CD4-positive, CD25-positive, alpha-beta regulatory T cell (primary cell): ENCODE results near the gene ARHGAP22. TPM values are rescaled to one million over a fixed set of nuclear protein-coding genes. Genes with fewer than 3 reads are reported as not detected.

ENCODE experiments used
- ATAC-seq, 2 donors: fragments of 150-1000 bp; cut with Tn5 transposase; one replicate each; pipeline ENCODE4 v1.10.0; 2021; ENCODE audit warnings: low read depth in 2 of 2, moderate number of reproducible peaks in 2 of 2, moderate library complexity in 1 of 2
- DNase-seq, 3 donors: peaks; one replicate each; pipeline versions ENCODE4 v3.0.0 to v3.0.0-alpha.2; 2012 to 2022; ENCODE audit warnings: mixed read lengths in 1 of 3
- H3K27ac ChIP-seq: one replicate; pipeline ENCODE4 v1.7.0; 2013; ENCODE audit warnings: mild to moderate bottlenecking, low read length; ENCODE audit not compliant: insufficient read depth, poor library complexity, severe bottlenecking
- H3K27me3 ChIP-seq: one replicate; pipeline ENCODE4 v1.7.0; 2013; ENCODE audit warnings: low read length; ENCODE audit not compliant: control insufficient read depth, insufficient read depth
- H3K36me3 ChIP-seq: one replicate; pipeline ENCODE4 v1.7.0; 2013; ENCODE audit warnings: mild to moderate bottlenecking, low read length, moderate library complexity; ENCODE audit not compliant: control insufficient read depth, insufficient read depth
- H3K4me1 ChIP-seq: 2 replicates; pipeline ENCODE4 v1.7.0; 2013; ENCODE audit warnings: mild to moderate bottlenecking, low read length; ENCODE audit not compliant: insufficient read depth, control insufficient read depth, poor library complexity, severe bottlenecking
- H3K4me3 ChIP-seq: one replicate; pipeline ENCODE4 v1.7.0; 2013; ENCODE audit warnings: low read depth, mild to moderate bottlenecking, low read length, moderate library complexity
- H3K9me3 ChIP-seq, 2 experiments: 1 replicate in 1 of 2; 2 replicates in 1 of 2; pipeline ENCODE4 v1.7.0; 2013; ENCODE audit warnings: low read length in 2 of 2, mild to moderate bottlenecking in 1 of 2, moderate library complexity in 1 of 2; ENCODE audit not compliant: control insufficient read depth in 2 of 2
- H3K27ac Mint-ChIP-seq, 3 donors: one replicate each; pipeline ENCODE4 v1.8.0; 2020 to 2022; ENCODE audit warnings: mild to moderate bottlenecking in 3 of 3, mixed read lengths in 3 of 3, moderate library complexity in 2 of 3
- H3K27me3 Mint-ChIP-seq: one replicate; pipeline ENCODE4 v1.8.0; 2022; ENCODE audit warnings: mild to moderate bottlenecking, mixed read lengths
- H3K36me3 Mint-ChIP-seq: one replicate; pipeline ENCODE4 v1.8.0; 2020; ENCODE audit warnings: mixed read lengths
- H3K4me1 Mint-ChIP-seq, 4 donors: one replicate each; pipeline ENCODE4 v1.8.0; 2020 to 2022; ENCODE audit warnings: mixed read lengths in 4 of 4, mild to moderate bottlenecking in 1 of 4
- H3K4me3 Mint-ChIP-seq, 4 donors: one replicate each; pipeline ENCODE4 v1.8.0; 2020 to 2022; ENCODE audit warnings: mild to moderate bottlenecking in 4 of 4, mixed read lengths in 4 of 4, moderate library complexity in 3 of 4
- H3K9me3 Mint-ChIP-seq, 7 donors: one replicate each; pipeline ENCODE4 v1.8.0; 2020 to 2022; ENCODE audit warnings: mixed read lengths in 7 of 7, mild to moderate bottlenecking in 3 of 7, moderate library complexity in 2 of 7
- polyA plus RNA-seq, 4 donors: library from polyadenylated mRNA; unstranded; fragments of 300-500 nt; fragmentation: Illumina TruSeq; gene quantifications; one replicate each; pipeline ENCODE4 v1.2.3, GENCODE V29; 2021
- total RNA-seq: library from RNA; stranded (reverse); gene quantifications from one replicate; pipeline ENCODE4 v1.2.3, GENCODE V29; 2022

Gene ARHGAP22
- total and polyA plus RNA-seq, 5 donors from 2014 or later: 0.42 TPM; not detected in 4

GRCh38 chr10:48475943-48476278, 129.0 kb downstream of the ARHGAP22 start:
- Mint-ChIP-seq H3K27me3 (no peaks in the 10 kb centered on the region), H3K36me3 (no peaks in the 10 kb centered on the region), H3K9me3 (peaks cover 0 to 2% (median 0%) of the 10 kb centered on the region in 7 donors), H3K4me3 (no peak overlapping the region), H3K27ac (no peak overlapping the region), H3K4me1 (no peaks in the 10 kb centered on the region)
- H3K9me3 ChIP-seq: no peaks in the 10 kb centered on the region
- no peaks in the 10 kb centered on the region for H3K36me3 ChIP-seq
- ATAC-seq (no peak), DNase-seq (no peak)
- H3K4me1 ChIP-seq: no peaks in the 10 kb centered on the region
- no peaks in the 10 kb centered on the region for H3K27me3 ChIP-seq
- no peak overlapping the region for H3K27ac ChIP-seq
- H3K4me3 ChIP-seq: no peak overlapping the region

DNA sequence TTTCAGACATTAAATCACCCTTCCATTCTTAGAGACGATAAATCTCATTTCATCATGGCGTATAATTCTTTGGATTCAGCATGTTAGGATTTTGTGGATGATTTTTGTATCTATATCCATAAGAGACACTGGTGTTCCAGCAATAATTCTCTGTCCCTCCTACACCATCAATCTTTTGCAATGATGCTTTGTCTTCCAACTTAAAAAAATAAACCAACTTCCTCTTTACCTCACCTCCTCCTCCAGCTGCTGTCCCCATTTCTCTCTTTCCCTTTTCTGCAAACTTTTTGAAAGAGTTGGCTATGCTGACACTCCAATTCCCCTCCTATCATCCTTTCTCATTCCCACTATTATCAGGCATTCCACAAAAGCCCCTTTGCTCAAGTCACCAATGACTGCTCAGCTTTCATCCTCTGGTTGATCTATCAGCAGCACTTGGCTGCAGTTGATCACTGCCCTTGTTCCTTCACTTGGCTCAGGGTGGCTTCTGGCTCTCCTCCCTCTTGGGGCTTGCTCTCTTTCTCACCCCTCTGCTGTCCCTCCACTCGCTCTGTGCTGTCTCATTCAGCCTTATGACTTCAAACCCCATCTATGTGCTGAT, 130.0 kb downstream of the ARHGAP22 start:
- Mint-ChIP-seq H3K9me3 (peaks cover 0 to 2% (median 0%) of the 10 kb centered on the region in 7 donors), H3K4me1 (no peaks in the 10 kb centered on the region), H3K36me3 (no peaks in the 10 kb centered on the region), H3K27ac (no peak overlapping the region), H3K4me3 (no peak overlapping the region), H3K27me3 (no peaks in the 10 kb centered on the region)
- DNase-seq (no peak), ATAC-seq (no peak)
- Histone ChIP-seq H3K27me3 (no peaks in the 10 kb centered on the region), H3K4me3 (no peak overlapping the region), H3K4me1 (no peaks in the 10 kb centered on the region), H3K9me3 (no peaks in the 10 kb centered on the region), H3K36me3 (no peaks in the 10 kb centered on the region), H3K27ac (no peak overlapping the region)

DNA sequence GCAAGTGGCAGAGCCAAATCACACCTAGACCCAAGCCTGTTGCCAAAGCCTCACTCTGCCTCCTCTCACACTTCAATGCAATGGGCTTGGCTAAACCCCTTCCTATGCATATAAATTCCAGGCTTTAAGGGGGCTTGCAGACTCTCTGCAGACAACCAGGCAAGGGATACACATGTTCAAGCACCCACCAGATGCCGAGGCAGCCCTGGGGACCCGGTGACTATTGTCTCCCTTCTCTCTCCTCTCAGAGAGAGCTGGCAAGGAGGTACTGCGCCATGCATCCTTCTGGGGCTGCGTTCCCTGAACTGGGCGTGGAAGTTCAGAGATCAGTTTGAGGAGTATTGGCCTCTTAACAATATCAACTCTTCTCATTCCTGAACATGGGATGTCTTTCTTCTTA, 131.2 kb downstream of the ARHGAP22 start:
- peaks cover 0 to 2% (median 0%) of the 10 kb centered on the region in 7 donors for H3K9me3 Mint-ChIP-seq
- no peak overlapping the region for H3K27ac Mint-ChIP-seq
- no peak overlapping the region for H3K27ac ChIP-seq
- no peaks in the 10 kb centered on the region for H3K27me3 ChIP-seq
- H3K4me1 Mint-ChIP-seq: no peaks in the 10 kb centered on the region
- H3K36me3 ChIP-seq: no peaks in the 10 kb centered on the region
- H3K4me3 ChIP-seq: no peak overlapping the region
- H3K4me3 Mint-ChIP-seq: no peak overlapping the region
- no peak for ATAC-seq
- no peaks in the 10 kb centered on the region for H3K27me3 Mint-ChIP-seq
- H3K4me1 ChIP-seq: no peaks in the 10 kb centered on the region
- DNase-seq: no peak
- no peaks in the 10 kb centered on the region for H3K9me3 ChIP-seq
- H3K36me3 Mint-ChIP-seq: no peaks in the 10 kb centered on the region

DNA sequence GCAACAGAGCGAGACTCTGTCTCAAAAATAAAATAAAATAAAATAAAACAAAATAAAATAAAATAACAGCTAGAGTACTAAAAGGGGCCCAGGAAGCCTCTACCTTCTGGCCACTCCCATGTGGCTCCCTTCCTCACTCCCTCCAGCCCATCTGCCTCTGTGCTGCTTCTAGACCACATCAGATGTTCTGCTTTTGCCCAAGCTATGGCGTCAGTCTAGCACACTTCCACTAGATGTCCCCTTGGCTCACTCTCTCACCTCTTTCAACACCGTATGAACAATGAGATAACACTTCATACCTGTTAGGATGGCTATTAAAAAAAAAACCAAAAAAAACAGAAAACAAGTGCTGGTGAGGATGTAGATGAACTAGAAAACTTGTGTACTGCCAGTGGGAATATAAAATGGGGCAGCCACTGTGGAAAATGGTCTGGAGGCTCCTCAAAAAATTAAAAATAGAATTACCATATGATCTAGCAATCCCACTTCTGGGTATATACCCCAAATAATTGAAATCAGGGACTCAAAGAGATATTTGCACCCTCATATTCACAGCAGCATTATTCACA, 132.3 kb downstream of the ARHGAP22 start:
- Mint-ChIP-seq H3K27ac (no peak overlapping the region), H3K27me3 (no peaks in the 10 kb centered on the region), H3K9me3 (peaks cover 0 to 2% (median 0%) of the 10 kb centered on the region in 7 donors), H3K4me1 (no peaks in the 10 kb centered on the region), H3K4me3 (no peak overlapping the region), H3K36me3 (no peaks in the 10 kb centered on the region)
- H3K4me3 ChIP-seq: no peak overlapping the region
- no peaks in the 10 kb centered on the region for H3K9me3 ChIP-seq
- no peaks in the 10 kb centered on the region for H3K4me1 ChIP-seq
- H3K27me3 ChIP-seq: no peaks in the 10 kb centered on the region
- ATAC-seq (no peak), DNase-seq (no peak)
- no peaks in the 10 kb centered on the region for H3K36me3 ChIP-seq
- H3K27ac ChIP-seq: no peak overlapping the region

GRCh38 chr10:48470893-48471805, 133.7 kb downstream of the ARHGAP22 start:
- no peak overlapping the region for H3K27ac Mint-ChIP-seq
- Histone ChIP-seq H3K9me3 (no peaks in the 10 kb centered on the region), H3K36me3 (no peaks in the 10 kb centered on the region), H3K4me3 (no peak overlapping the region), H3K27me3 (no peaks in the 10 kb centered on the region), H3K4me1 (no peaks in the 10 kb centered on the region), H3K27ac (no peak overlapping the region)
- H3K36me3 Mint-ChIP-seq: no peaks in the 10 kb centered on the region
- peaks cover 0 to 1% (median 0%) of the 10 kb centered on the region in 7 donors for H3K9me3 Mint-ChIP-seq
- ATAC-seq: no peak
- H3K4me3 Mint-ChIP-seq: no peak overlapping the region
- DNase-seq: no peak
- no peaks in the 10 kb centered on the region for H3K4me1 Mint-ChIP-seq
- no peaks in the 10 kb centered on the region for H3K27me3 Mint-ChIP-seq

DNA sequence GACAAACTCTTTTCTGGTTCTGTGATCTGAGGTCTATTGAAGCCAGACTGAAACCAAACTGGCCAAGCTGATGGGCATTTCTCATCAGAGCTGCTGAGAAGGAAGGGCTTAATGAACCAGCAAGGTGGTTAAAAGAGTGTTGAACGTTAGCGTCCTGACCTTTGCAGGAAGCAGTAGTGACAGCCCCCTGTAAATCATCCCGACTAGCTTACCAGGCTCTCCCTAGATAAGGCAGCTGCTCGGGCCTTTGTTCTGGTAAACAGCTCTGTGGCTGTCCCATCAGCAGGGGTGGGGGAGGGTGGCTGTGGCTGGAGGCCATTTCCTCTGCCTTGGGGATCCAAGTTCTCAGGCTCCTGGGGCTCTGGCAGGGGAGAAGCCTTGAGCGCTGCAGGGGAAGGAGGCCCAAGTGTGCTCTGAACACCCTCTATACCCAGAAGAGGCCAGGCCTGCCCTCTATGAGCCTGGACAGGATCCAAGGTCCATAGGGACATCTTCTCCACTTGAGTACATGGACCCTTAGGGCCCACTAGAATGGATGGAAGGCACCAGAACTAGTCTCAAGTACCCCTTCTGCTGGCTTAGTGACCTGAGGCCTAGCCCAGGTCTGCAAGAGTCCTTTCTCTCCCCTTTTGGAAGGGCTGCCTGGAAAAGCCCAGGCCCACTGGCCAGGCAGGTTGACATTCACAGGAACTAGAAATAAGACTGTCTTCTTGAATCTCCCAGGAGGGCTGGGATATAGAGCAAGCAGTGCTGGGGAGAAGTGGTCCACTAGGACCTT, 134.6 kb downstream of the ARHGAP22 start:
- Mint-ChIP-seq H3K9me3 (peaks cover 0 to 1% (median 0%) of the 10 kb centered on the region in 7 donors), H3K4me3 (no peak overlapping the region), H3K27me3 (no peaks in the 10 kb centered on the region), H3K36me3 (no peaks in the 10 kb centered on the region), H3K27ac (no peak overlapping the region), H3K4me1 (no peaks in the 10 kb centered on the region)
- ATAC-seq (no peak), DNase-seq (no peak)
- no peak overlapping the region for H3K4me3 ChIP-seq
- H3K9me3 ChIP-seq: no peaks in the 10 kb centered on the region
- no peak overlapping the region for H3K27ac ChIP-seq
- no peaks in the 10 kb centered on the region for H3K36me3 ChIP-seq
- H3K4me1 ChIP-seq: no peaks in the 10 kb centered on the region
- no peaks in the 10 kb centered on the region for H3K27me3 ChIP-seq

DNA sequence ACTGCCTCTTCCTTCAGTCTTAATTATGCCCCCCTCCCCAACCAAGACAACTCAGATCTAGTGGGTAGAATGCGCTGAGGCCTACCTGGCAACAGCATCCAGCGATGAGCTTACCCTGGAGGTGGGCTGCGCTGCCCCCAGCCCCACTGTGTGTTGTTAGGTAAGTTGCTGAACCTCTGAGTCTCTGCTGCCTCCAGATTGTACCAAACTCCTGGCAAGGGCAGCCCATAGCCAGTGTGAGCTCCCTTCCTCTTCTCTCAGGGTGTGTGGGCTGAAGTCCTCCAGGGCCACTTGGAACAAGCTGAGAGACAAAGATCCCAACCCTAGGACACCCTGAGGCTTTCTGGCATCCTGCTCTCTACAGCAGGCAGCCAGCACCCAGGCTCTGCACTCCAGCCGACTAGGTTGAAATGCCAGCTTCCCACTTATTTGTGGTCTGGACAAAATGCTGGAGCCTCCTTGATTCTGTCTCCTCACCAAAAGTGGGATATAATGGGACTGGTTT, 135.3 kb downstream of the ARHGAP22 start:
- Histone ChIP-seq H3K4me1 (no peaks in the 10 kb centered on the region), H3K36me3 (no peaks in the 10 kb centered on the region), H3K27ac (no peak overlapping the region), H3K9me3 (no peaks in the 10 kb centered on the region), H3K27me3 (no peaks in the 10 kb centered on the region), H3K4me3 (no peak overlapping the region)
- ATAC-seq (no peak), DNase-seq (no peak)
- Mint-ChIP-seq H3K27ac (no peak overlapping the region), H3K4me3 (no peak overlapping the region), H3K27me3 (no peaks in the 10 kb centered on the region), H3K36me3 (no peaks in the 10 kb centered on the region), H3K9me3 (peaks cover 0 to 1% (median 0%) of the 10 kb centered on the region in 7 donors), H3K4me1 (no peaks in the 10 kb centered on the region)
